ENCODE results near the gene FANCF. TPM values are rescaled to one million over a fixed set of nuclear protein-coding genes. Genes with fewer than 3 reads are reported as not detected.
"Not testable (repeated sequence)": the region's sequence is repeated elsewhere in the genome, so short reads cannot be mapped to it uniquely, and the experiment has no call there.

FANCF gene, protein sequence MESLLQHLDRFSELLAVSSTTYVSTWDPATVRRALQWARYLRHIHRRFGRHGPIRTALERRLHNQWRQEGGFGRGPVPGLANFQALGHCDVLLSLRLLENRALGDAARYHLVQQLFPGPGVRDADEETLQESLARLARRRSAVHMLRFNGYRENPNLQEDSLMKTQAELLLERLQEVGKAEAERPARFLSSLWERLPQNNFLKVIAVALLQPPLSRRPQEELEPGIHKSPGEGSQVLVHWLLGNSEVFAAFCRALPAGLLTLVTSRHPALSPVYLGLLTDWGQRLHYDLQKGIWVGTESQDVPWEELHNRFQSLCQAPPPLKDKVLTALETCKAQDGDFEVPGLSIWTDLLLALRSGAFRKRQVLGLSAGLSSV
- total RNA-seq = 5.7 and 7.3 TPM in 2 replicates

DNA sequence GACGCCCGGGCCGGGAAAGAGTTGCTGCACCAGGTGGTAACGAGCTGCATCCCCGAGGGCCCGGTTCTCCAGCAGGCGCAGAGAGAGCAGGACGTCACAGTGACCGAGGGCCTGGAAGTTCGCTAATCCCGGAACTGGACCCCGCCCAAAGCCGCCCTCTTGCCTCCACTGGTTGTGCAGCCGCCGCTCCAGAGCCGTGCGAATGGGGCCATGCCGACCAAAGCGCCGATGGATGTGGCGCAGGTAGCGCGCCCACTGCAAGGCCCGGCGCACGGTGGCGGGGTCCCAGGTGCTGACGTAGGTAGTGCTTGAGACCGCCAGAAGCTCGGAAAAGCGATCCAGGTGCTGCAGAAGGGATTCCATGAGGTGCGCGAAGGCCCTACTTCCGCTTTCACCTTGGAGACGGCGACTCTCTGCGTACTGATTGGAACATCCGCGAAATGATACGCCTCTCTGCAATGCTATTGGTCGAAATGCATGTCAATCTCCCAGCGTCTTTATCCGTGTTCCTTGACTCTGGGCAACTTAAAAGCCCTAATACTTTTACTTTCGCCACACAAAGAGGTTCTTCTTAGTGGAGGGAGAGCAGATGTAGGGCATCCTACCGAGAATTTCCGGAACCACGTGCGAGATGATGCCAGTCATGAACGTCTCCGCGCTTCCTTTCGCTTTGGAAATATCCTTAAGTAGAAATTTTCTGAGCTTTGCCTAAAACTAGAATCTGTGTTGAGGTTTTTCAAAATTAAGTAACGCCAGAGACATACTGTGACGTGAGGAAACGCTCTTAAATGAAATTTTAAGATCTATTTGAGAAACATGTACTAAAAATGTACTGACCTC lies at the start of gene FANCF:
Gene FANCF, minus strand, starts transcription at position 376 of the 840 bp plus-strand sequence. Its CDS starts 13 bp downstream, at position 363.
- peak; percentile 96 to 99 for DNase-seq (ENCODE audit: low read depth in 2 of 2)

DNA sequence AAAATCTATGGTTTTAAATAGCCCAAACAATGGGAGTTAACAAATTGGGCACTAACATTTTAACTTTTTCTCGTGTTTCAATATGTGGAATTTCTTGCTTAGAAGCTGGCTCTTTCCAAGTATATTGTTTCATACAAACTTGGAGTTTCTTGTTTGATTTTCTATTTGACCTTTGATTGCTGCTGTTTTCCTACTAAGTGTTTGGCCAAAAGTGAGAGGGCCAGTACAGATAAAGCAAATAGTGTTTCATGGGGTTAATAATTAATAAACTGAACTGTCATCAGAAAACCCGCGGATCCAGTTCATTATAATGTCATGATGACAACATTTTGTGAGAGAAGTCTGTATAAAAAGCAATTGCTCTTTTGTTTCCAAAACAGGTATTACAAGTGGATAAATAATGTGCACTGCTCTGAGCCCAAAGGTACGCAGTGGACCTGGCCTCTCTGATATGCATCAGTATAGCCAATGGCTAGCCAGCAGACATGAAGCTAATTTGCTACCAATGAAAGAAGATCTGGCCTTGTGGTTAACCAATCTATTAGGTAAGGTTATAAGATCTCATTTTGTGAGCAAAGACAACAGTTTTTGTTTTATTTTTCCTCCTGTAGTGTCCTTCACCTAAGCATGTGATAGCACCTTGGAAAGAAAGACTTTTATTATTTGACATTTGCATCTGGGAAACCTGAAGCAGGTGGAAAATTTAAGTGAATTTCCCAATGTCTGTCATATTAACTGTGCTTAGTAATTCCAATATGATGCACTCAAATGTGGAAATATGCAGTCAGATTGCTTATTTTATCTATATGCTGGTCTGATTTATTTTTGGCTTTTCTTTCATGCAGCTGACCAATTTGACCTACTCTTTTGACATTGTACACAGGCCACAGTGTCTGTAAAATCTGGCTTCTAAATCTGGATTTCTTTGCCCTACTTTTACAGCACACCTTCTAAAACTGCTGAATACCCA lies 49.1 kb upstream of the FANCF start:
- DNase-seq (ENCODE audit: low read depth in 2 of 2) = no peak

DNA sequence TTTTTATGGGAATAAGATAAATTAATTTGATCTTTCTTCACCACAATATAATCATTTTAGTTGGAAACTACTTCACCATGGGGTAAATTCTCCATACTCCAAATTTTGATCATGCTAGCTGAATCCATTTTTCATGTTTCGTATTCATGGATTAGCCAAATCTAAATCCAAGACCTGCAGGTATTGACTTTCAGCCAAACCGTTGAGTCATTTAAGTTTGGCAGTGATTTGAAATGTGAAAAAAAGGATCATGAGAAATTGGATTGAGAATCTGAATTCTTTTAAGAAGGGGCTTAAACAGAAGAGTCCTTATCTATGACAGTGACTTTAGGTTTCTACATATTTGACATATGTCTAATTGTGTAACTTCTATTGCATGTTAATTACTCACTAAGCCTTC lies 46.1 kb upstream of the FANCF start:
- no peak for DNase-seq (ENCODE audit: low read depth in 2 of 2)

DNA sequence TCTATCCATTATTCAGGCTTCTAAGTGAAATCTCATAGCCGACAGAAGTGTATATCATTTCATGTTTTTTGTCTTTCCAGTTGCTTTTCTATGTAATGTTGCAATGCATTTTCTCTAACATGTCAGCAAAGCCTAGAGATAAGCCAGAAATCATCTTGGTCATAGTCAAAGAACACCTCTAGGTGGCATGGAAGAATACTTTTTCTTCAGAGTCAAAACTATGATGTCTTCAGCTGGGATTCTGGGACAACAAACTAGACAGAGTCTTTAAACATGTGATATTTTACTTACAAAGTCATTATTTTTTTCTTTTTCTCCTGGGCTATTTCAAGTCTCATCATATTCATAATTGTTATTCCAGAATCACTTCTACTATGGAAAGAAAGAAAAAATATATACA lies 45.2 kb upstream of the FANCF start:
- DNase-seq (ENCODE audit: low read depth in 2 of 2) = peak in 1 of 2 donors; percentile 21

DNA sequence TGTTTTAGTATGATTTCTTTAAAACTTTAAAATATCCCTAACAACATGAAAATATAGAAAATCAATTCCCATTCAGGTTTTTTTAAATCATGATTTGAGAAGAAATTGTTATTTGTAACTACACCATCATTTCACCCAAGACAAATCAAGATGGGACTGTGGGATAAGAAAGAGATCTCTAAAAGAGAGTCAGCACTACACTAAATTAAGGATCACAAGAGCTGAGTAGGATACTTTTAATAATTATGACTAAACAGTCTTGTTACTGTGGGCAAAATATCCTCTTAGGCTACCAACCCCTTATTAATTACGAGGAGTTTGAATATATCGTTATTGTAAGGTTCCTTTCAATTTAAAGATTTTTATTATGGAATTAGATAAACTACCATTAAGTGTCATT lies 43.7 kb upstream of the FANCF start:
- DNase-seq (ENCODE audit: low read depth in 2 of 2) = no peak

DNA sequence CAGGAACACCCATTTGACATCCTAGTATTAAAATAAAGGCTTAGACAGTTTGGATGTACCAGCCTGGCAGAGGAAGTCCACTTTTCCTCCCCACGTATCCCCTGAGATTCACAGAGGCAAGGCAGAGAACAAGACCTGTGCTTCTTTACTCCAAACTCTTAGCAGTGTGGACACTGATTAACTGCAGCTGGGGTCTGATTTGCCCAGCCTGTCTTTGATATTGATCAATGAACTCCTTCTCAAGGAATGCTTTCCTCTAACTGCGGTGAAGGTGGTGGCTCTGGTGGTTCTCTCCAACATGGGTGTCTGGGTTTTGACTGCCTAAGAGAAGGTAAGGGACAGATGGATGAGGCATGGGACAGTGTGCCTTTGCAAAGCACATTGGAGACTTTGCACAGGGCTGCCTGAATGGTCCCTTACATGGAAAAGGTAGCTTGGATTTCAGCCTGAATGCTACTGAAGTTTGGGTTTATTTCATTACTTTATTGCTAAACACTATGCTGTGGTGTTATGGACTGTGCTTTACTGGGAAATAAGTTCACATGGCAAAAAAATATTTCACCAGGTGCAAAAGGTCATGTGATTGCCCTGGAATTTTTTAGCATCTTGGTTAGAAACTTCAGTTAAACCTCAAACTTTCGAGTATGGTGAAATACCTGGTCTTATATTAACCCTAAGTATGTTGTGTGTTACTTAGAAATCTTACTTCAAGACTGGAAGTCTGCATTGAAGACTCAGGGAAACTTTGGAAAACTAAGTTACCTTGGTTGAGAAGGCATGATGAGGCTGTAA lies 42.6 kb upstream of the FANCF start:
- DNase-seq (ENCODE audit: low read depth in 2 of 2) = no peak

DNA sequence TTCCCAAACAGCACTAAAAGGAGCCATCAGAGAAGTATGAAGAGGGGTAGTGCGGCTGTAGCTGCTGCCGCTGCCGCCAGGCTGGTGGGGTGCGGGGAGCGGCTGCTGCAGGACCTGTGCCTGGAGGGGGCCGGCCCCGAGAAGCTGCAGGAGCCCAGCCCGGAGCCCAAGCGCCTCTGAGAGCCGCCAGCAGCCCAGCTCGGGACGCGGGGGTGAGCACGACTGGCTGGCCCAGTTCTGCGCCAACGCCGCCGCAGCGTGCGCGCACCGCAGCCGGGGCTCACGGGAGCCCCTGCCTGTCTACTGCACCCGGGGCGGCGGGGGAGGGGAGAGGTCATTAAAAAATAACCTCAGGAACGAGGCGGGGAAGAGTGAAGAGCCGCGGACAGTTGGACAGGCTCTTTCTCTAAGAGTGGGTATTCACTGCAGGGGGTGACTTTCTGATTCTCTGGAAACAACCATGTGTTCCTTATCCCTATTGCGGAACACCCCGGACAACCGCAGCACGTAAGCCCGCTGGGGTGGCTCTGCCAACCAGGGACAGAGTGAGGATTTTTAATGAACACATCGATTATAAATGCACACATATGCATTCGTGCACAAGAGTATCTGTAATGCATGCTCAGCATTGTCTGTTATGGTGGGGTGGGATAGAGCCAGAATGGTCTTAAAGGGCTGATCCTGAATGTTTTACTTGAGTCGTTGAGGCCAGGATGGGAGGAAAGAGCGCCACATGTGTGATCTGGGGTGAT lies 41.2 kb upstream of the FANCF start:
- no peak for DNase-seq (ENCODE audit: low read depth in 2 of 2)

DNA sequence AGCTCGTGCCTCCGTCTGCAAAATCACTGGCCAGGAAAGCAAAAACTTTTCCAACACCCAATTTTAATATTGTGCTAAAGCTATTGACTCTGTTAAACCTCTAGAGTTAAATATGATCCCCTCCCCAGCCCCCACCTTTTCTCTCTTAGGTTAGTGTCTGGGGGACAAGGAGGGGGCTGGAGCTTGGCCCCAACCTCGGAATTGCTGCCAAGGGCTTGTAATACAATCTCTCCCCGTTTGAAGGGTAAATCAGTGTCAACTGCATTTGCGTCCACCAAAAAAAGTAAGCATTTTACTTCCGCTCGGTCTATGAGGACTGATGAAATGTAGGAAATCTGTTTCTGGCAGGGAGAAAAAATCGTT lies 40.7 kb upstream of the FANCF start, which contains the start of gene GAS2:
Gene GAS2, plus strand, starts transcription at position 287 of the 363 bp plus-strand sequence. CDS start 8,259 bp downstream, outside the sequence.
- DNase-seq (ENCODE audit: low read depth in 2 of 2) = no peak

DNA sequence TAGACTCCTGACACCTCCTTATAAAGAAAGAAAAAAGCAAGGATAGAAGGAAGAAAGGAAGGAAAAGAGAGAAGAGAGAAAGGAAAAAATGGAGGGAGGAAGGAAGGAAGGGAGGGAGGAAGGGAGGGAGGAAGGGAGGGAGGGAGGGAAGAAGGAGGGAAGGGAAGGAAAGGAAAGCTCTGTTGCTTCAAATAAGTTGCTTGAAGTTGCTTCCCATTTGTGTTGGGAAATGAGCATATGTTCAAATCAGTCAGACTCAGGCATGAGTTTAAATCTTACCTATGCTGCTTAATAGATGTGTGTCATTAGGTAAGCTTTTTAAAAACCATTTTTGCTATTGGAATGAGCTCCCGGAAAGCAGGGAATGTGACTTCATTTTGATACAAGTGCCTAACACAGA lies 34.2 kb upstream of the FANCF start:
- no peak for DNase-seq (ENCODE audit: low read depth in 2 of 2)

DNA sequence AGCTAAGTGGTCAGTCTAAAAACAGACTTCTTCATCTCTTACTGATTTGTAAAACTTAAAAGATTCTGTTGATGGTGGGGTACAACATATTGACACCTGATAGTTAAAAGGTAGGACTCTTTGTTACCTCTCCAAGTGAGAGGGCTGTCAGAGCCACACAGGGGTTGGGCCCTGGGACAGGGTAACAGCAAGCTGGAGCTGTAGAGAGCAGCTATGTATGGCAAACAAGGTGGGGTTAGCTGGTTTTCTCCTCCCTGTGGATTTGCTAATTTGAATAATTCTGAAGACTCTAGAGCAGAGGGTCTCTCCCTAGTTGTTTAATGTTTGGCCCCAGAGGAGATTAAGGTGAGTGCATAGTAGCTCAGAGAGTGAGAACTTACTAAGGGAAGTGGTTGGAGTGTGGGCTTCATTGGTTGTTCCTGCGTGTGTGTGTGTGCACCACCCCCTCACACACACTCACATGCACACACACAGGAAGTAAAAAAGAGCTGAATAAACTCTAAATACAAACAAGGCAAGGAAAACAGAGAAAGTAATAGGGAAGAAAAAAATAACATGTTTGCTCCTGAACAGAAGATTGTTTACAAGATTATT lies 31.6 kb upstream of the FANCF start:
- DNase-seq (ENCODE audit: low read depth in 2 of 2) = no peak

DNA sequence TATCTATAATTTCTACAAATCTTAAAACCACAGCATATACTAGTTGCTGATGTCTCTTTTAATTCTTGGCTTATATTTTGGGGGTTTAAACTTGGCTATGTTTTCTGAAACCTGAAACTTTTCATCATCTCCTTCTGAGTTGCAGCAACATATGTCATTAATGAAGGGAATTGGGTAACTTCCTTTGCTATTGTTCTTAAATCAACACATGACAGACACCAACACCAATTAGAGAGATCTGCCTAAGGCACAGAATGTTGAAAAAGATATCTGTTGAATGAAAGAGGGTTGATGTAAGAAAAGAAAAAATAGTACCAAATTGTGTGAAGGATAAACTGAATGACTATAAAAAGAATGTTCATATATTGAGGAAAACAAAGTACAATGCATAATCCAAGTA lies 30.5 kb upstream of the FANCF start:
- DNase-seq (ENCODE audit: low read depth in 2 of 2) = peak in 1 of 2 donors; percentile 8

DNA sequence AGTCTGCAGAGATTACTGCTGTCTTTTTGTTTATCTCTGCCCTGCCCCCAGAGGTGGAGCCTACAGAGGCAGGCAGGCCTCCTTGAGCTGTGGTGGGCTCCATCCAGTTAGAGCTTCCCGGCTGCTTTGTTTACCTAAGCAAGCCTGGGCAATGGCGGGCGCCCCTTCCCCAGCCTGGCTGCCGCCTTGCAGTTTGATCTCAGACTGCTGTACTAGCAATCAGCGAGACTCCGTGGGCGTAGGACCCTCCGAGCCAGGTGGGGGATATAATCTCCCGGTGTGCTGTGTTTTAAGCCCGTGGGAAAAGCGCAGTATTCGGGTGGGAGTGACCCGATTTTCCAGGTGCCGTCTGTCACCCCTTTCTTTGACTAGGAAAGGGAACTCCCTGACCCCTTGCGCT lies 26.7 kb upstream of the FANCF start:
- not testable (repeated sequence) for DNase-seq (ENCODE audit: low read depth in 2 of 2)

DNA sequence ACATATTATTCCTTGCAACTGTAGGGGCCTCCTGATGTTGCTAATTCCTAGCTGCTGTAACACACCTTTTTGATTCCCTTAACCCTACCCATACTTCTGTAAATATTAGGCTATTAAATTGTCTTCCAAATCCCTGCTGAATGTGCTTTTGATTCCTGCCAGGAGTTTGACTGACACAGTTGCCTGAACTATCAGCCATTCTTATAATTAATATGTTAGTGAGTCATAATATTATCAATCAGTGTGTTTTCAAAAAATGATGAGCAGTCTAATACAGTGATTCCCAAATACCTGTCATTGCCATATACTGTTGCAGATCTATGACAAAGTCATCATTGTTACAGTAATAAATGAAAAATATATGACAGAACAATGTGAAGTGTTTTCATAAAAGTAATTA lies 15.9 kb upstream of the FANCF start:
- DNase-seq (ENCODE audit: low read depth in 2 of 2) = no peak

DNA sequence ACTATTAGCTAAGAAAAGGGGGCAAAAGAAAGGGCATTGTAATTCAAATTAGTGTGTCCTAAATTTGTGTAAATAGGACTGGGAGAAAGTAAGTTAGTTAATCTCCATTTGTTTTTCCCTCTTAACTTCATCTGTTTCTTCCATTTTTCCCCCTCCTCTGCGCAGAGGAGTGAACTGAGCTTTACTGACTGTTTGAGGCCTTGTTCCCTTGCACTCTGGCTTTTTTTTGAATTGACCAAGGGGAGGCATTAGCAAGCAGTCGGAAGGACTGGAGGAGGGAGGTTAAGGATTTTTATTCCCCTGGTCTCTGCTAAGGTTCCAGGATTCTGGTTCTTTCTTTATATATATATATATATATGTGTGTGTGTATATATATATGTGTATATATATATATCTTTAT lies 15.2 kb upstream of the FANCF start:
- no peak for DNase-seq (ENCODE audit: low read depth in 2 of 2)

DNA sequence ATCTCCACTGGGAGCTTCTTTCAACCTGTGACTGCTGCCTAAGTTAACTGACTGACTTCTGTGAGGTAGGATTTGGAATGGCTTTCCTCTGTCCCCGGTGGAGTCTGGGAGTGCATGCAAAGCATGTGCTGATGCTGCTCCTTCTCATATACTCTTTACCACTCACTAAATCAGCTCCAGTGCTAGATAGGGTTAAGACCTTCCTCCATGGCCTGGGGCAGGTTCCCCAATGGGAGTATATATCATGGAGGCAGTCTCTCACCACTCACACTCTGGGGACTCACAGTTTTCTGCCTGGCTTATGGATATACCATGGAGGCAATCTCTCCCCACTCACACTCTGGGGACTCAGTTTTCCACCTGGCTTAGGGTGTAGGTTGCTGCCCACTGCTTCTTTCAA lies 10.1 kb upstream of the FANCF start:
- no peak for DNase-seq (ENCODE audit: low read depth in 2 of 2)

DNA sequence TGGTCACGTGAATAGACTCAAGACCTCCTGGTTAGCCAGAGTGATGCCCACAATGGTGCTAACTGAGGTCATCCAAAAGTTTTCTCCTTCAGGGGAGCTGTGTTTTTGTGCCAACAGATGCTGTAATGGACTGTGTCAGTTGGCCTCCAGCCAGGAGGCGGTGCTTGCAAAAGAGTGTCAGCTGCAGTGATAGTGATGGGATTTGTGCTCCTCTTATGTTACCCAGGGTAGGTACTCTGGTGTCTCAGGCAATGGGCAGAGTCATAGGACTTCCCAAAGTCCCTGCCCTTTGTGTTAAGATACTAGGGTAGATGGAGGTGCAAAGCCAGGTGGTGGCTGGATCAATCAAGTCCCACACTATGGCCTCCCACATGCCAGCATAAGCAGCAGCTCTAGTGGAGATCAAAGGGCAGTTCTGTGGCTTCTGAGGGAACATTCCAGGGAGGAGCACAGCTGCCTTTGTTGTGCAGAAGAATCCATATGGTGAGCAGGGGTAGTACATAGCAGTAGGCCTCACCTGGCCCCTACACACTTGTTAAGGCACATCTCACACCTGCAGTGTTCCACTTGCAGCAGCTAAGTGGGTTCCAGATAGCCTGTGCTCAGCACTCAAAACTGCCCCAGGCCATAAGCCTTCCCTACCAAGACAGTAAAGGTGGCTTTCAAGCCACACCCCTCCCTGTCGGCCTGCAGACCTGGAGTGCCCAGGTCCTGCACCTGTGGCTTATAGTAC lies 9.4 kb upstream of the FANCF start:
- peak; percentile 8 to 17 for DNase-seq (ENCODE audit: low read depth in 2 of 2)

DNA sequence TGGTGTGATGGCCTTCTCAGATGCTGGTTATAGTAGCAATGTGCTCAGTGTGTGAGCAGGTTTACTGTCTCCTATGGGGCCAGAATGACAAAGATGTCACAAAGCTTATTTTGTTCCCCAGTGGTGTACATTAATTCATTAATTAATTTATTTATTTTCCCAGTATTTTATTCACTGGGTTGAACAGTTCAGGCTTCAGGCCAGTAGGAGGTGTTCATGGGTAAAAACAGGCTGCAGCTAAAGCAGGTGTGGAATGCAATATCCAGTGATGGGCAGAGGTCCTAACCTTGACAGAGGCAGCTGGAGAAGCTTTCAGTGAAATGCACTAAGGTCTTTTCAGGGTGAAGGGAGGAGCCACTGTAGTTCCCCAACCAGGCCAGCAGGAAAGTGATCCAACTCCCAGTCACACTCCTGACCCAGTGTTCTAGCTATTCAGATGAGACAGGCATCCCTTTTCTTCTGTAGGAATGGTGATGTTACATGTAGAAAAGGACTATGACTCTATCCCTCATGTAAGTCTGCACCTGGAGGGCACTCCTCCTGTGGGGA lies 7.8 kb upstream of the FANCF start:
- no peak for DNase-seq (ENCODE audit: low read depth in 2 of 2)

DNA sequence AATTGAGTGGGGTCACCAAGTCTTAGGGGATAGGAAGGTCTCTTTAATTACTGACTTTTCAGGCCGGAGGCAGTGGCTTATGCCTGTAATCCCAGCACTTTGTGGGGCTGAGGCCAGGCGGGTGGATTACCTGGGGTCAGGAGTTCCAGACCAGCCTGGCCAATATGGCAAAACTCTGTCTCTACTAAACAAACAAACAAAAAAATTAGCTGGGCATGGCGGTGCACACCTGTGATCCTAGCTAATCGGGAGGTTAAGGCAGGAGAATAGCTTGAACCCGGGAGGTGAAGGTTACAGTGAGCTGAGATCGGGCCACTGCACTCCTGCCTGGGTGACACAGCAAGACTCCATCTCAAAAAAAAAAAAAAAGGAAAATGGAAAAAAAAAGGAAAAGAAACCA lies 1.8 kb upstream of the FANCF start:
- no peak for DNase-seq (ENCODE audit: low read depth in 2 of 2)
